RPMI7951 (cell line): ENCODE measurements around the gene PLCB4. TPM values are rescaled to one million over a fixed set of nuclear protein-coding genes. Genes with fewer than 3 reads are reported as not detected.

ENCODE experiments used
- DNase-seq: peaks from one replicate; pipeline ENCODE4 v3.0.0-alpha.2; 2012; ENCODE audit warnings: low read depth
- total RNA-seq: library from RNA; depleted of rRNA; stranded (reverse); fragments of >200 nt; shearing (Covaris generic); gene quantifications from 2 replicates; pipeline ENCODE4 v1.2.3, GENCODE V29; 2014

The PLCB4 gene
- total RNA-seq, 1 experiment from 2014 or later: 5.4 TPM

DNA sequence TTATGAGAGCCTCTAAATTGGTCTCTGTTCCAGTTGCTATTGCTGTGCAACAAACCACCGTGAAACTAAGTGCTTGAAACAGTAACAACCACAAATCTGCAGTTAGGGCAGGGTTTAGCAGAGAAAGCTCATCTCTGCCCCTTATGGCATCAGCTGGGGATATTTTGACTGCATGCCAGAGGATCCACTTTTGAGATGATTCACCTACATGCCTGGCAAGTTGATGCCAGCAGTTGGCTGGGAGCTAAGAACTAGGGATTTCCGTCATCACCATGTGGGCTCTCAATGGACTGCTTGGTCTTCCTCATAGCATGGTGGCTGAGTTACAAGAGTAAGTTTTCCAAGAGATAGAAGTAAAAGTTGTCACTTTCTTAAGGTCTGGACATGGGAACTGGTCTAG lies 35.1 kb downstream of the PLCB4 start:
- peak; percentile 82 for DNase-seq

DNA sequence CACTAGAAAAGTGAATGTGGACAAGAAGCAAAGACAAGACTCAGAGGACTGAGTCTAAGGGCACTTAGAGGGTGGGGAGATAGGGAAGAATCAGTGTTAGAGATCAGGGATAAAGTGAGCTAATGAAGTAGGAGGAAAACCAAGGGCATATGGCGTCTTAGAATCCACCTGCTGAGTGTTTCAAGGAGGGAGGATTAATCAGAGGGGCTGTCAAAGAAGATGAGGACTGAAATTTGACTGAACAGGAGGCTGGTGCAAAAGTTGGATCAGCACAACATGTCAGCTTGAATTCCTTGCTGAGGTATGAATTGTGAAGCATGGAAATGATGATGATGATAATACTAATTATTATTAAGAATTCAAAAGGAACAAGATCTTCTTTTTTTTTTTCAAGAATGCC lies 39.4 kb downstream of the PLCB4 start:
- DNase-seq: no peak

- DNase-seq: no peak
Measured at GRCh38 chr20:9109566-9109965, 40.7 kb downstream of the PLCB4 start.

DNA sequence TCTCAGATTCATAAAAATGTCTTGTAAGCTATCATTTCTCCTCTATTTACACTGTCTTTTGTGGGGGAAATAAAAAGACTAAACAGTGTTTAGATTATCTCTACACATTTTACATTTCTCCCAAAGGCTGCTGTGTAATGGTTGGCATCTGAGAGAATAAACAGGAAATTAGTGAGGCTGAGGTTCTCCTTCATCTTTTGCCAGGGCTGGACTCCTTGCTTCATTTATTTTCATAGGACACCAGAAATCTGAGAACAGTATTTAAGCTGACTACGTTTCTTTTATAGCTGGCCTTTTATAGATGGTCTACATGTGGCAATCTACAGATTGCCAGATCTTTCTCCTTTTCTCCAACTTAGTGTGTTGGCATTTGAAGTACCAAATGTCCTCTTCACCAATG lies 41.5 kb downstream of the PLCB4 start:
- peak; percentile 35 for DNase-seq

DNA sequence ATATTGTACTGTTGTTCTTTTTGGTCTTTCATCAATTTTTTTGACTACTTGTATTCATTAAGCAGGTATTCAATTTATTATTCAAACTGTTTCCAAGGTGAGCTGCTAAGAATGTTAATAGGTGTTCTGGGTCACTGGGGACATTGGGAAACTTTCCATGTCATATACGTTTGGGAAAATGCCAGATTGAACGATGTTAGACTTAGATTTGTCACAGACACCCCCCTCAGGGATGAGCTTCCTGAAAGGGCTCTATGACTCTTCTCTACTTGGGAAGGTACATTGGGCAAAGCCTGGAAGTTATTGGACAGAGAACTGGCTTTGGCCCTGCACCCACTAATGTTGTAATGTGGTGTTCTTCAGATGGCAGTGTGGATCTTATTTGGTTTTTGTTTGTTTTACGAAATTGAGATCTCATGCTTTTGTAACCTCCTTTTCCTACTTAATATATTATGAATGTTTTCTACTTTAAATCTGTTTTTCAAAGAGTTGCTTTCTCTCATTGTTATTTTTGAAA lies 42.1 kb downstream of the PLCB4 start:
- DNase-seq: no peak

DNA sequence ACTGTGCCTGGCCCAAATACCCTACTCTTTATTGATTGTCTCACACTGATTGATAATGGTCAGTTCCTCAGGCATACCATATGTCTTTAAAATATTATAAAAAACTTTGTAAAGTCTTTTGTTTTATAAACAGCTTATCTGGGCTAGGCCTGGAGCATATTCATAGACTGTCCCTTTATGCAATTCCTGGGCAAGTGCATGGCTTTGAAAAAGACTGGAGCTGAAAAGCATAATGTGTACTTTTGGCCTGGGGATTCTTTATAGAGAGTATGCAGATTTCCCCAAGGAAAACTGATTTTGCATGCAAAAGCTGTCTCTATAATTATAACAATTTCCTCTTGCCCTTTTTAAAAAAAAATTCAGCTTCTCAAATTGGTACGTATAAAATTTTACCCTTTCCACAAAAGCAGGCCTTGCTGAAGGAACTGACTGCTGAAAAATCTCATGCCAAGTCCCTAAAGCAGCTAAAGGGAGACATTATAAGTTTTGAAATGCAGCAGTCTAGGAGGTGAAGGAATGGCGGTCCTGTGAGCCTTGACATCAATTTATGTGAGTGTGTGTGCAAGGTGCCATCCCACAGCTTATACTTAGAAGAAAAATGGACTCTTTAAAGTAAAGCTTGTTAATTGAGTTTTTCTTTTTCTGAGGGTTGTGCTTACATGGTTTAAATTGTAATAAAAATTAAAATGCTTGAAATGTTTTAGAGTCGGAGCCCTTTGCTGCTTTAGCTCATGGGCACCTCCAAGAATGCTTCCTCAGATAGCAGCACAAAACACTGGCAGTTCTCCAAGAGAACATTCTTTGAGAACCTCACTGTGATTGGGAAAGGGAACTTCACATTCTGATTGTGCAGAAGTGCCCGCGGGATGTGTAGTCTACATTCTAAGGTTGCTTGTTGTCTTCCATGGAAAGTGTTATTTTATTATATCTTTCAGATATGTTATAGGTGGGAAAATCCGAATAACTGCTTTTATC lies 43.9 kb downstream of the PLCB4 start:
- peak; percentile 87 for DNase-seq

DNA sequence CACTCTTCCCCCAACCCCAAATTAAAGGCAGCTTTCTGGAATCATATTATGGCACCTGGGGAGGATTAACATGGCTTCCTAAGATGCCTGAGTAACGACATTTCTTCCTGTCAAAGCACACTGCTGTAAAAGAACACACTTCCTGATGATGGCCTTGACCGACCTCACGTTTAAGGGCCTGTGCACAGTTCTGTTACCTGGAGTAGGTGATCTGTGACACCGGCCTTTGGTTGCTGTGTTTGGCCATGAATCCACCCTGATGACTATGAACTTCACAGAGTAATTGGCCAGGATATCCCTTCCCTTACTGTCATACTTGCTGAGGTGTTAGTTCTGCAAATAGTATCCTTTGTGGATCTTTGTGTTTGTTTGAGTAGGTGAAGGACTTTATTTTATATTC lies 45.8 kb downstream of the PLCB4 start:
- no peak for DNase-seq

- no peak for DNase-seq
Measured at GRCh38 chr20:9117548-9117947, 48.7 kb downstream of the PLCB4 start.

DNA sequence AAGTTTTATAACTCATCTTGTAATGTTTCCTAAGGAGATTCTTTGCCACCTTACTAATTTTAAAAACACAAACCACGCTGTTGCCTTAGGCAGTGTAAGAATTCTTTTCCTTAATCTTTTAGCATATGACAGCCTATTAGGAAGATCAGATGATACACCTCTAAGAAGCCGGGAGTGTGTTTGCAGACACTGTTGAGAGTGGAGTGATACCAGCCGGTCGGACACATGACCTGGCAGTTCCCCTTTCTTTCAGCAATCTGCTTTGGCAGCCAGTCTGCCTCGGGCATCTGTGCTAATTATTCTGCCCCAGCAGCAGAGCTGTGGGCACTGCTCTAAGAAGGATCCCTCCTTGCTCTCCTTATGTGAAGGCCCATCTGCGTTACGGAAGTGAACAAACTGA lies 50.9 kb downstream of the PLCB4 start:
- DNase-seq: peak; percentile 81

- DNase-seq: no peak
Measured at GRCh38 chr20:9121211-9121610, 52.3 kb downstream of the PLCB4 start.

DNA sequence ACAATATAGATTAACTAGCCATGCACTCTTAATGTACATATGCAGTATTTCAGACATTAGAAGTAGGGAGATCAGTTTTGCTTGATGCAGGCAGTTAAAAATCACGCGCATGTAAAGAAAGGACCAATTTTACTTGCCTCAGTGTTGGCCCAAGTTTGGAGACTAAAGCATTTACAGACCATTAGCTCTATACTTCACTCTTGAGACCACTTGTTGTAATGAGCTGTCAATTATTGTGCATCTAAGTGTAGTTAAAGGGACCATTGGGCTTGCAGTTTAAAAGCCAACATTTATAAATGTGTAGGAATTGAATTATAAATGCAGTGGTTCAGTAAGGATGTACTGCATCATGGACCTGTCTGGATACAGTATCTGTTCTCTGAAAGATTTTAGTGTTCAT lies 53.7 kb downstream of the PLCB4 start:
- DNase-seq: no peak

DNA sequence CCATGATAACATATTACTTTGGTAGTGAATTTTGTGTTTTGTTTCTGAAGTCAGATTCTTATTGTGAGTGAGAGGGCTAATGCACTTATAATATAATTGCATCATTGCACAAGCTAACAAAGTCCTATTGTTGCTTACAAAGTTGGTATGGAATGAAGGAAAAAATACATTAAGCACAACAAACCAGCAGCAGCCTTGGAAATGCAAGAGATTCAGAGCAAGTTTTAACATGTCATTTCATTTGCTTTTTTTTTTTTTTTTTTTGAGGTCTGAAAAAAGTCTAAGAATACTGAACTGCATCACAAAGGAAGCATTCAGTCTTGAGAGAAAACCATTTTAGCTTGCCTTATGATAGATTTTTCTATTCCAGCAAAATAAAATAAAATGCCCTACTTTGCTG lies 57.6 kb downstream of the PLCB4 start:
- no peak for DNase-seq

DNA sequence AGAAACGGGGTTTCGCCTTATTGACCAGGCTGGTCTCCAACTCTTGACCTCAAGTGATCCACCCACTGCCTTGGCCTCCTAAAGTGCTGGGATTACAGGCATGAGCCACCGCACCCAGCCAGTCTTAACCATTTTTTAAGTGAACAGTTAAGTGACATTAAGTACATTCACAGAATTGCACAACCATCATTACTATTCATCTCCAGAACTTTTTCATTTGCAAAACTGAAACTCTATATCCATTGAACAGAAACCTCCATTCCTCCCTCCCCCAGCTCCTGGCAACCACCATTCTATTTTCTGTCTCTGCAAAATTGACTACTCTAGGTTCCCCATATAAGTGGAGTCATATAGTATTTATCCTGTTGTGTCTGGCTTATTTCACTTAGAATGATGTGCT lies 59.7 kb downstream of the PLCB4 start:
- DNase-seq: no peak

DNA sequence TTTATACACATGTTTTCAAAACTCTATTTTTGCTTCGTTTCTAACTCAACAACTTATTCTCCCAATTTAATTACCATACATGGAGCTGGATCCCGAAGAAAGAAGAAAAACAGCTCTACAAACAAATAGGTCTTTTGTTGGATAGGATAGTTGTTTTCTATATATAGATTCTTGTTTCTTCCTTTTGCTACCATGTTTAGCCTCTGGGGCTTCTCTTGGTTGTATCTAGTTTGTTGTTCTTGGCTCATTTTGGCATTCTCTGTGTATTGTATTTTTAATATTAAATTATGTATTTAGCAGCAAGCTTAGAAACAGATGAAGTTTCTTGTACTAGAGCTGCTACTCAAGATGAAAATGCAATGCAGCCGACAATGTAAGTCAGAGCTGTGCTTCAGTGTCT lies 60.9 kb downstream of the PLCB4 start:
- DNase-seq: peak; percentile 19

DNA sequence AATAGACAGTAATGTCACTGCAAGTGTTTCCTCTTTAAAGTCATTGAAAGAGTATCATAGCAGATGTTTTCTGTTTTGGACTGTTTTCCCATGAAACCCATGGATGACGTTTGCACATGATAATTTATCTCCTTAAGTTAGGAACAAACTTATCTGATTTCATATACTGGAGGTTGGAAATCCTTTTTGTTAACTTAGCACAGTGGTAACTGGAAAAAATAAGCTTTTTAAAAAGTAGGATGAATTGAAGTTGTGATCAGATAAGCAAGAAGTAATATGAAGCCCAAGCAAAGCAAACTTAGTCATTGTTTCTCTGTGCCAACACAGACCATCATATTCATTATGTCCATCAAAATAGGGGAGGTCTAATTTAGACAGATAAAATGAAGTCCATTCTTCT lies 61.6 kb downstream of the PLCB4 start:
- peak; percentile 31 for DNase-seq

DNA sequence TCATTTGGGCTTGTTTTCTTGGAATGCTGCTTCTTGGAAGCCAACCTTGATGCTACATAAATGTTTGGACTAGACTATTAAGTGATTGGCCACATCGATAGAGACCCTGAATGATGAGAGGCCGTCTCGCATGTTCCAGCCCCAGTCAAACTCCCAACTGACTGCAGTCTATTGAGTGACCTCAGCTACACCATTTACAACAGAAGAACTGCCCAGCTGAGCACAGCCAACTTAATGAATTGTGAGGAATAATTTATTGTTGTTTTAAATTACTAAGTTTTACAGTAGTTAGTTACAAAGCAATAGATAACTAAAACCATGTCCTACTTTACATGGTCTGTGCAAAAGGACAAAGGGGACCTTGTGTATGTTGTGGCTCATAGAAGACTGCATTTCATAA lies 63.0 kb downstream of the PLCB4 start:
- no peak for DNase-seq

DNA sequence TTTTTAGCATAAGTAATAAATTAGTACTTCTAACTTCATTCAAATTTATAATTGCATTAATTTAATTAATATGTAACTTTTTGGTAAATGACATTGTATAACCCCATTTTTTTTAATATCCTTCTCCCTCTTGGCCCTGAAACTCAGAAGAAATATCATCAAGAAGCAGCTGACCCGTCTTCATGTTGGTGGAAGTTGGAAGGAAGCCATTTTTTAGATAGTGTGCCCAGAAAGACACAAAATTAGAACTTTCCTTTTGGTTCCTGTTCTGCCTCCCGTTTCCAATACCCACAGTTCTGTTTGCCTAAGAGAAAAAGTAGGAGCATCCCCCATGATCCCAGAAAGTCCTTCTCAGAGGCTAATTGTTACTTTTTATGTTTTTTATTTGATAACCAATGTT lies 65.5 kb downstream of the PLCB4 start:
- DNase-seq: no peak

DNA sequence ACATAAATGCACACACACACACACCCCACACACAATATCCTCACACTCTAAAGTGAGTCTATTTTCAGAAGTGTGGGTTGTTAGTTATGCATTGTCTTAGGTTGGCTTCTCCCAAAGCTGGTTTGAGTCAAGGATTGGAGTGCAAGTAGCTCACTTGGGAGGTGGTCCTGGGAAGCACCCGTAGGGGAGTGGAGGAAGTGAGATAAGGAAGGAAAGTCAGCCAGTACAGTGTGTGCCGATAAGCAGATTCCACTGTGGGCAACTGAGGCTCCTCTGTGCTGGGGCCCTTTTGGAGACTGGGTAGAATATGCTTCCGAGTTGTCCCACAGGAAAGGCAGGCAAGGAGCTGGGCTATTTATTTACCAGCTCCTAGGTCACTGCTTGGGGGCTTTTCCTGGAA lies 67.2 kb downstream of the PLCB4 start:
- DNase-seq: no peak

GRCh38 chr20:9137001-9137400 lies 68.1 kb downstream of the PLCB4 start:
- no peak for DNase-seq

- DNase-seq: no peak
Measured at GRCh38 chr20:9139106-9139833, 70.4 kb downstream of the PLCB4 start.

GRCh38 chr20:9140162-9140760 lies 71.4 kb downstream of the PLCB4 start:
- no peak for DNase-seq

DNA sequence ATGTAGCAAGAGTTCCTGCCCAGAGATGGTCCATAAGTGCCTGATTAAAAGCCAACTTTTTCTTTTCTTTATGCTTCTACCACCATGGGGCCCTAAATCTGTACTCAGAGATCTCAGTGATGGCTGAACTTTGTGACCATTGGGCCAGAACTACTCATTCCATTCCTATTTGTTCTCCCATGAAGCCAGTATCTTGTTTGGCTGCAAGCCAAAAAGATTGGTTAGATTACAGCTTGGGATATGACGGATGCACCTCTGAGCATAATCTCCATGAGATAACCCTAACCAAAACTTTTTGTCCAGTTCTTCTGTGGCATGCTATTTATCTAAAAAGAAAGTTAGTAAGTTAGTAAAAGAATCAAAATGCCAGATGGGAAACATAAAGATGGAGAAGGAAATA lies 72.2 kb downstream of the PLCB4 start:
- DNase-seq: peak; percentile 32
